Caco-2 (cell line): ENCODE data around the gene FAM193A. TPM values are rescaled to one million over a fixed set of nuclear protein-coding genes. Genes with fewer than 3 reads are reported as not detected.

Source experiments
- BruUV-seq: library from RNA; stranded (reverse); fragments of 400-500 nt; replicated peaks from 2 replicates; lab custom pipeline; 2021; lab: Mats Ljungman, UMichigan
- CTCF ChIA-PET: fragments of 300-600 bp; sonication (Branson Sonifier 250); formaldehyde crosslinking; loops from one replicate; lab custom pipeline; 2022; ENCODE audit warnings: antibody characterized with exemption; lab: Charles Lee
- POLR2A ChIA-PET: fragments of 300-600 bp; sonication (Branson Sonifier 250); formaldehyde crosslinking; loops from one replicate; lab custom pipeline; 2022; ENCODE audit warnings: antibody characterized with exemption; lab: Charles Lee
- DNase-seq, 2 experiments: peaks; one replicate each; pipeline versions ENCODE4 v3.0.0 to v3.0.0-alpha.2; 2020 to 2022
- H3K27me3 ChIP-seq: replicated peaks from 2 replicates; pipeline ENCODE4 v1.6.0; 2011; ENCODE audit warnings: low read length; ENCODE audit not compliant: control insufficient read depth, insufficient read depth
- H3K36me3 ChIP-seq: 2 replicates; pipeline ENCODE4 v1.5.1; 2011; ENCODE audit warnings: low read length; ENCODE audit not compliant: control insufficient read depth, insufficient read depth
- H3K4me1 ChIP-seq: fragments of 250-450 bp; sonication (Bioruptor Pico); 2 replicates; pipeline ENCODE4 v1.5.1; 2020; ENCODE audit warnings: mild to moderate bottlenecking
- H3K4me3 ChIP-seq: 2 replicates; pipeline ENCODE4 v1.5.1; 2011; ENCODE audit warnings: low read depth, mild to moderate bottlenecking, control low read depth, low read length
- H3K9me3 ChIP-seq: fragments of 250-450 bp; sonication (Bioruptor Pico); 2 replicates; pipeline ENCODE4 v1.5.1; 2020; ENCODE audit warnings: mild to moderate bottlenecking, moderate library complexity
- H3K27ac Mint-ChIP-seq: one replicate; pipeline ENCODE4 v1.8.0; 2022; ENCODE audit warnings: mixed read lengths; ENCODE audit not compliant: unreplicated experiment
- H3K27me3 Mint-ChIP-seq: one replicate; pipeline ENCODE4 v1.8.0; 2022; ENCODE audit warnings: mixed read lengths; ENCODE audit not compliant: insufficient read depth, unreplicated experiment
- H3K36me3 Mint-ChIP-seq: one replicate; pipeline ENCODE4 v1.8.0; 2022; ENCODE audit warnings: mild to moderate bottlenecking, mixed read lengths; ENCODE audit not compliant: insufficient read depth, unreplicated experiment
- H3K4me1 Mint-ChIP-seq: one replicate; pipeline ENCODE4 v1.8.0; 2022; ENCODE audit warnings: low read depth, mixed read lengths; ENCODE audit not compliant: unreplicated experiment
- H3K4me3 Mint-ChIP-seq: one replicate; pipeline ENCODE4 v1.8.0; 2022; ENCODE audit warnings: mild to moderate bottlenecking, moderate library complexity, mixed read lengths; ENCODE audit not compliant: unreplicated experiment
- H3K9me3 Mint-ChIP-seq: one replicate; pipeline ENCODE4 v1.8.0; 2022; ENCODE audit warnings: mixed read lengths; ENCODE audit not compliant: unreplicated experiment
- intact Hi-C: fragments of 100-400 bp; cut with micrococcal nuclease; formaldehyde crosslinking; loops from one replicate; pipeline ENCODE4 v1.10.0; 2022; ENCODE audit not compliant: unreplicated experiment
- total RNA-seq: library from RNA; stranded (reverse); gene quantifications from 2 replicates; pipeline ENCODE4 v1.2.3, GENCODE V29; 2022
- TF ChIP-seq, protein P1 (sequence below), 2 experiments: fragments of 200-600 bp in 1 of 2; IDR thresholded peaks; 1 replicate in 1 of 2; 2 replicates in 1 of 2; pipeline versions ENCODE4 v1.5.1 to v1.8.0; 2011 to 2022; ENCODE audit warnings: antibody characterized with exemption in 1 of 2, control low read depth in 1 of 2, inconsistent platforms in 1 of 2, low read depth in 1 of 2, low read length in 1 of 2, mild to moderate bottlenecking in 1 of 2, moderate library complexity in 1 of 2; ENCODE audit not compliant: insufficient read depth in 1 of 2, severe bottlenecking in 1 of 2, unreplicated experiment in 1 of 2

FAM193A gene
- total RNA-seq, 1 experiment from 2014 or later, result 28.7 TPM

DNA sequence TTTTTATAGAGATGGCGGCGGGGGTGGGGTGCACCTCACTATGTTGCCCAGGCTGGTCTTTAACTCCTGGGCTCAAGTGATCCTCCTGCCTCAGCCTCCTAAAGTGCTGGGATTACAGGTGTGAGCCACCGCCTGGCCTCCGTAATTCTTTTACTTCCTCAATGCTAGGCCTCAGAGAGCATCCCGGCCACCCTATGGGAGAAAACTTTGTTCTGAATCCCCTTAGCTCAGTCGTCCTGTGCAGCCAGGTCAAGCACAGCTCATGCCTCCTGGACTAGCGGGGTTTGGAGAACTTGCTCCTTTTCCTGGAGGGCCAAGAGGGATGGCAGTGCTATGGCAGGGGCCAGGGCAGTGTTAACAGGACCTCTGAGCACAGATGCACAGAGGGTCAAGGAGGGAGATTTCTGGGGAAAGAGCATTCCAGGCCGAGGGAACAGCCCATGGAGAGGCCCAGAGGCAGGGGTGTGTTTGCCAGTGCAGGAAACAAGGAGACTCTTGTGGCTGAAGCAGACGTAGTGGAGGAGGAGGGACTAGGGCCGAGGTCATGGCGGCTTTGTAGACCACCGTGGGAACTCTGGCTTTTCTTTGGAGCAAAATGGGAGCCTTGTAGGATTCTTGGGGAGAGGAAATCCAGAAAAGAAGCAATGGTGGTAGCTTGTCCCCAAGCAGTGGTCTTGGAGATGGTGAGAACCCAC lies 229.5 kb downstream of the FAM193A start:
- intact Hi-C loops, result no loop called here

DNA sequence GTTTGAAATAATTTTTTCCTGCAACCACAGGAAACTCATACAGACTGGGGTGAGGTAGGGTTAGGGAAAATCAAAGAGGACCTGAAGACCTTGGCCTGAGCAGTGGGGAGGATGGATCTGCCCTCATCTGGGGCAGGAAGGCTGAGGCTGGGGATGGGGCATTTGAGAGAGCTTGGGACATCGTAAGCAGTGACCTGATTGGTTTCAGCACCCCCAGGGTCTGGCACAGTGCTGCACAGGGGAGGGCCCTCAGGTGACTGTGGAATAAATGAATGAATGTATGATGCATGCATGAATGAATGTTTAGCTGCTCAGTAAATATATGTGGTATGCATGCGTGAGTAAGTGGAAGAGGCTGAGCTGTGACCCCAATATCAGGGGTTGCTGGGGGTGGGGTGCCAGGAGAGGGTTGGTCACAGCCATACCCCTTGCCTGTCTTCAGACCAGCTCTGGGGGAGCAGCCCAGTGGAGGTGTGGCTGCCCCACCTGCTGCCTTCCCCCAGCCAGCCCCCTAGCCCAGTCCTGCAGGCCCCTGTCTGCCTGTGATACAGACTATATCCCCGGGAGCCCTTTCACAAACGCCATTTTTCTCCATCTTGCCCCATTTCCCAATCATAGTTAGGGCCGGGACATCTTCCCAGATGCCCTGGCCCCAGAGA lies 230.7 kb downstream of the FAM193A start:
- Histone ChIP-seq H3K27me3 (no peaks in the 10 kb centered on the region), H3K4me1 (peaks cover under 1% of the 10 kb centered on the region; the same call in 1 of the 2 replicates), H3K9me3 (no peaks in the 10 kb centered on the region), H3K36me3 (no peaks in the 10 kb centered on the region), H3K4me3 (no peak overlapping the region)
- intact Hi-C loops, result no loop called here
- Mint-ChIP-seq H3K27me3 (peaks cover 3% of the 10 kb centered on the region), H3K9me3 (peaks cover 13% of the 10 kb centered on the region), H3K4me3 (no peak overlapping the region), H3K27ac (no peak overlapping the region), H3K4me1 (no peaks in the 10 kb centered on the region), H3K36me3 (no peaks in the 10 kb centered on the region)
- BruUV-seq, result no TSS peak
- TF ChIP-seq, protein P1, sequence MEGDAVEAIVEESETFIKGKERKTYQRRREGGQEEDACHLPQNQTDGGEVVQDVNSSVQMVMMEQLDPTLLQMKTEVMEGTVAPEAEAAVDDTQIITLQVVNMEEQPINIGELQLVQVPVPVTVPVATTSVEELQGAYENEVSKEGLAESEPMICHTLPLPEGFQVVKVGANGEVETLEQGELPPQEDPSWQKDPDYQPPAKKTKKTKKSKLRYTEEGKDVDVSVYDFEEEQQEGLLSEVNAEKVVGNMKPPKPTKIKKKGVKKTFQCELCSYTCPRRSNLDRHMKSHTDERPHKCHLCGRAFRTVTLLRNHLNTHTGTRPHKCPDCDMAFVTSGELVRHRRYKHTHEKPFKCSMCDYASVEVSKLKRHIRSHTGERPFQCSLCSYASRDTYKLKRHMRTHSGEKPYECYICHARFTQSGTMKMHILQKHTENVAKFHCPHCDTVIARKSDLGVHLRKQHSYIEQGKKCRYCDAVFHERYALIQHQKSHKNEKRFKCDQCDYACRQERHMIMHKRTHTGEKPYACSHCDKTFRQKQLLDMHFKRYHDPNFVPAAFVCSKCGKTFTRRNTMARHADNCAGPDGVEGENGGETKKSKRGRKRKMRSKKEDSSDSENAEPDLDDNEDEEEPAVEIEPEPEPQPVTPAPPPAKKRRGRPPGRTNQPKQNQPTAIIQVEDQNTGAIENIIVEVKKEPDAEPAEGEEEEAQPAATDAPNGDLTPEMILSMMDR (IDR thresholded peaks at IDR 0.05; ENCODE audit: insufficient read depth in 1 of 2, low read depth in 1 of 2, low read length in 1 of 2, severe bottlenecking in 1 of 2, unreplicated experiment in 1 of 2), result no peak
- POLR2A ChIA-PET, result no interaction called here
- CTCF ChIA-PET, result no interaction called here
- no peak for DNase-seq

More for the DNA sequence above, 229.5 kb downstream of the FAM193A start:
- Histone ChIP-seq H3K27me3 (no peaks in the 10 kb centered on the region), H3K36me3 (no peaks in the 10 kb centered on the region), H3K4me1 (peaks cover 9% of the 10 kb centered on the region), H3K9me3 (no peaks in the 10 kb centered on the region), H3K4me3 (no peak overlapping the region)
- Mint-ChIP-seq H3K4me3 (no peak overlapping the region), H3K36me3 (no peaks in the 10 kb centered on the region), H3K9me3 (peaks cover 11% of the 10 kb centered on the region), H3K4me1 (peaks cover 2% of the 10 kb centered on the region), H3K27me3 (peaks cover 3% of the 10 kb centered on the region), H3K27ac (no peak overlapping the region)
- DNase-seq, result no peak
- TF ChIP-seq, protein P1 (IDR thresholded peaks at IDR 0.05; ENCODE audit: insufficient read depth in 1 of 2, low read depth in 1 of 2, low read length in 1 of 2, severe bottlenecking in 1 of 2, unreplicated experiment in 1 of 2), result no peak
- no TSS peak for BruUV-seq
- POLR2A ChIA-PET, result no interaction called here
- CTCF ChIA-PET, result no interaction called here

DNA sequence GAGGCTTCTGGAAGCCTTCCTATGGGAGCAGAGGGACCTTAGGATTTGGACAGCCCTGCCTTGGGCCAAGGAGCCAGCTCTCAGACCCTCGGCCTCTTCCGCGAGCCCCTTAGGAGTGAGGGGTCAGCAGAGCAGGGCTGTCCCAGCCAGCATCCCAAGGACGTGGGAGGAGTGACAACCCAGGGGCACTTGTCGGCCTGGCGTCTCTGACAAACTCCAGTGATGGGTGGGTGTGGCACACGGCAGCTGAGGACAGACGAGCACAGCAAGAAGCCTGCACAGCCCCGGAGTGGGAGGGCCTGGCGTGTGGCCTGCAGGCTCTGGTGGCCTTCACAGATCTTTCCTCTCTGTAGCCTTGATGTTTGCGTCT lies 231.2 kb downstream of the FAM193A start:
- TF ChIP-seq, protein P1 (IDR thresholded peaks at IDR 0.05; ENCODE audit: insufficient read depth in 1 of 2, low read depth in 1 of 2, low read length in 1 of 2, severe bottlenecking in 1 of 2, unreplicated experiment in 1 of 2), result no peak
- no peaks in the 10 kb centered on the region for H3K27me3 ChIP-seq
- ChIA-PET CTCF (no interaction called here), POLR2A (interaction anchor here (0.6 kb wide), 1 partner anchor 42 kb away, joined by 4 read pairs; no protein-coding TSS in a partner anchor)
- Mint-ChIP-seq H3K4me3 (no peak overlapping the region), H3K27me3 (peaks cover 3% of the 10 kb centered on the region), H3K4me1 (no peaks in the 10 kb centered on the region), H3K36me3 (no peaks in the 10 kb centered on the region), H3K9me3 (peaks cover 13% of the 10 kb centered on the region), H3K27ac (no peak overlapping the region)
- DNase-seq, result no peak
- no peaks in the 10 kb centered on the region for H3K9me3 ChIP-seq
- intact Hi-C loops, result no loop called here
- no peaks in the 10 kb centered on the region for H3K36me3 ChIP-seq
- H3K4me1 ChIP-seq, result no peaks in the 10 kb centered on the region
- BruUV-seq, result no TSS peak
- H3K4me3 ChIP-seq, result no peak overlapping the region
